Measurements from ENCODE around the gene CCDC89.

The CCDC89 gene

DNA sequence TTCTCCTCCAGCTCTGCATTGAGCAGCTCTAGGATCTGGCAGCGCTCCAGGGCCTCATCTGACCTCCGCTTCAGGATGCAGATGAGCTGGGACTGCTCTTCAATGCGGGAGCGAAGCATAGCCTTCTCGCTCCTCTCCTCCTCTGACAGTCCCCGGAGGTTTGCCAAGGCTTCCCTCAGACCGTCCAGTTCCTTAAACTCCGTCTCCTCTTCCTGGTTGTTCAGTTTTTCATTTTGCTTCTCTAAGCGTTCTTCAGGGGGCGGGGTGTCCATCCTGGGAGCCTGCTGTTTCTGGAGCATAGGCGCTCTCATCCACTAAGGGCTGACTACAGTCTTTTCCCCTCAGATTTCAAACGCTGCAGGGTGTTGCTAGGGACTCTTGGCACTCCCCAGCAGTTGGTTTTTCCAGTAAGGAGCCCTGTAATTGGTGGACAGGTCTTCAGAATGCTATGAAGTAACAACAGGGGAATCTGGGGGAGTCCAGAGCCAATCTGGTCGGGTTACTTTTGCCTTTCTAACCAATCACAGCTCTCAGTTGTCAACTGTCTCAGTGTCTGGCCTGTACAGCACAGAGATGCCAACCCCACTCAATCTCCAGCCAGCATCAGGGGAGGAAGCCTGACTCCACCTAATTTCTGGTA is at the start of gene CCDC89:
Gene CCDC89, minus strand, starts transcription at position 376 of the 640 bp plus-strand sequence. Its CDS starts 65 bp downstream, at position 311.
- no peak for DNase-seq (ENCODE audit: low spot score)

DNA sequence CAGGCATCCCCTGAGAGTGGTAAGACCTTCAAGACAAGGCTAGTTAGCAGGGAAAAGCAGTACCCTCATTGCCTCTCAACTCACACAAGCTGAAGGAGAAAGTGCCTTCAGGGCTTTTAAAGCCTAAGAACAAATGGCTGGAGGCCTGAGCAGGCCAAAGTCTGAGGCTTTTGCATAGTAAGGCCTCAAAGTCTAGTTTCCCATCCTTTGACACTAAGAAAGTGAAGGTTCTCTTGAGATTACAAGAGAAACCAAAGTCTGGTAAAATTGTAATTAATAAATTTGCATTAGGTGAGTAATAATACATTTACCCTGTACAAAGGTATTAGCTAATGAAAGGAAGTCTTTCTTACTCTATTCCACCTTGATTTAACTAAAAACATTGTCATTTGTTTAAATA is 47.0 kb upstream of the CCDC89 start:
- DNase-seq (ENCODE audit: low spot score), result no peak

- no peak for DNase-seq (ENCODE audit: low spot score)
Observed at GRCh38 chr11:85726381-85726780, 40.4 kb upstream of the CCDC89 start.

DNA sequence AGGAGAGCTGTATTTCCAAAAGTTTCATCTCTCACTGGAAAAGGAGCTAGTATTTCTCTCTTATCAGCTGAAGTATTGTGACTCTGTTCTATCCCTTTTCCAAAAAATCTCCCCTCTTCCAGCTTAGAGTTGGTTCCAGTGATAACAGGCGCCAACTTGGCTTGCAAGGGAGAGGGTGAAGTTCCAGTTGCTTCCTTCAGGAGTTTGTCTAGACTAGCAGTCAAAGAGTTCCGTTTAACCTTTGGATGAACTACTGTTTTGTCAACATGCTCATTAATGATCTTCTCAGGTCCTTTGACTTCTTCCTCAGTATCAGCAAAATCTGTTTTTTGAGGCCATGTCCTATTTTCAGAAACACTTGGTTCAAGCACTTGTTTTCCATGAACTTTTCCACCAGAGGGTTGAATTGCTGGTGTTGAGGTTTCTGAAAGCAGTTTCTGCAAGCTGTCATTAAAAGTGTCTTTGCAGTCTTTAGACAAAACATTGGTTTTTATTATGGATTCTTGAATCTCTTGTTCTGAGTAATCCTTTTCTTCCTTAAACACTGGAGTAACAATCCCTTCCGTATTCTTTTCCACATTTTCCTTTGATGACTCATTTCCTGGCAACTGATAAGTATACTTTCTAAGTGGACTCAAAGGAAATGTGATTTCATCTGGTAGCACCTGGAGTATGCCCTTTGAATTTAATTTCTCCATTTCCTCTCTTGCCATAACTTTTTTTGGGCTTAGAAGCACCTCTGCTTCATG is 39.7 kb upstream of the CCDC89 start:
- peak; percentile 87 for DNase-seq (ENCODE audit: low spot score)

DNA sequence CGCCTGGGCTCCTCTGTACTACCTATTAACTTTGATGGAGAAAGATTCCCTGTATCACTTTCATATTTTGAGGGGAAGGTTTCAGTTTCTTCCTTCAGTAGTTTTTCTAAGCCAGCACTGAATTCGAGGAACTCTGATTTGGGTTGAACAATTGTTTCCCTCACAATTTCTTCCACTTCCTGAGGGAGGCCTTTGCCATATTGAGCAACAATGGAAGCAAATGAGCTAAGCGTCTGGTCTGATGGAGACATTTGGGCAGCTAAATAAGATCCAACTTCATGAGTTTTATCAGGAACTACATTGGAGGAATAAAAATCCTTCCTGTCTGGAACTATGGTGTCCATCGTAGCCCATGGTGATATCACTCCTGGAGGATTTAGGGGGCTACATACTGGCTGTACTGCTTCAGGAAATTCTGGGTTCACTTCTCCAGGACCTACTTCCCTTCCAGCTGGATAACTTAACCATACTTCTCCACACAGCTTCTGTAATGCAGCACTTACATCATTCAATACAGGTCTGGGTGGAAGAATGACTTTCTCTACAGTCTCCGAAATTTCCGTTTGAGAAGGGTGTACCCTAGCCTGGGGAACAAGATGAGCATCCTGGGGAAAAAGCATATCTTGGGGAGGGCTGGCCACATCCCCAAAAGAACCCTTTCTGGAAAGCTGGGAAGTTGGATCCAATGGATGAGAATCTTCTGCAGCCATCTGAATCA is 38.9 kb upstream of the CCDC89 start:
- no peak for DNase-seq (ENCODE audit: low spot score)

GRCh38 chr11:85723088-85723487 is 37.1 kb upstream of the CCDC89 start:
- DNase-seq (ENCODE audit: low spot score), result no peak

- DNase-seq (ENCODE audit: low spot score), result no peak
Observed at GRCh38 chr11:85721191-85721590, 35.2 kb upstream of the CCDC89 start.

- peak; percentile 86 for DNase-seq (ENCODE audit: low spot score)
Observed at GRCh38 chr11:85718991-85719807, 33.2 kb upstream of the CCDC89 start.

DNA sequence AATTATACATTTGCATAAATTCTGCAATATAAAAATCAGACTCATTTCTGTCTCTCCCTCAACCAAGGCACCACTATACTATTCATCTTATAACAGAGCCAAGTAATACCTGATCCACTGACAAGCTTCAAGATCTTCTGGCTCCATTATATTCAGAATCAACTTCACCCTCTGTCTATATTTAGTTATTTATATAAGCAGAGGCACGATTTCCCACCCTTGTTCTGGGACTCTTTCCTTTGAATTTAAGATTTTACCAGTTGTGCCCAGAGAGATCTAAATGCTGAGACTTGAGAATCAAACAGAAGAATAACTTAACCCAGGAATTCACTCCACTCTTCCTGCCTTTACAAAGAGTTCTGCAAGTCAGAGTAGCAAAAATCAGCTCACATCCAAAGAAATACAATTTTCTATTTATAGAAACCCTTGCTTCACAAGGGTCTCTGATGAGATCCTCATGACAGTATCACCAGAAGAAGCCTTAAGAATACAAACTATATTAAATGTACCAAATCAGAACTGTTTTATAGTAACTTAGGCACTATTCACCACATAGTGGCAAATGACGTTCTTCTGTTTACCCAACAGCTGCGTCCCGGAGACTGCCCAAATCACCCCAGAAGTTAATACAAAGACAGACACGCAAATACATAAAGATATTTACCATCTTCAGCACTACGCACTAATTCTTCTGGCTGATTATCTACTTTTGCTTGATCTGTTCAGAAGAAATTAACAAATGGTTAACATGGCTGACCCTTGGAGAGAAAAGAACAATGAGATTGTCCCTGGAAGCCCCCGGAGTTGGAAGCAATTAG is 32.3 kb upstream of the CCDC89 start:
- DNase-seq (ENCODE audit: low spot score), result no peak

- DNase-seq (ENCODE audit: low spot score), result no peak
Observed at GRCh38 chr11:85717429-85717828, 31.4 kb upstream of the CCDC89 start.

DNA sequence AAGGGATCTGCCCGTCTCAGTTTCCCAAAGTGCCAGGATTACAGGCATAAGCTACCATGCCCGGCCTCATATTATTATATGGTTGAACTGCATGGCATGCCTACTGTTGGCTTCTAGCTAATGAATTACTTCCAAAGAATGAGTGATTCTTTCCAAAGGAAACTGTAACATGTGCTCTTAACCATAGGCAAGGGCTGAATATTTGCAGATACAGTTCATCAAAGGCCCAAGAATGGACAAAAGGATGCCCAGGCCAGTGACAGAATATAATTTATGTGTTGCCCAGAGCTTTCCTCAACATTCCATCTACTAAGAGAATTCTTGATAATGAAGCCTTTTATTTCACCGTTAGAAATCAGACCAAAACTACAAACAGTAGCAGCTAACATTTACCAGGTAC is 27.0 kb upstream of the CCDC89 start:
- no peak for DNase-seq (ENCODE audit: low spot score)

DNA sequence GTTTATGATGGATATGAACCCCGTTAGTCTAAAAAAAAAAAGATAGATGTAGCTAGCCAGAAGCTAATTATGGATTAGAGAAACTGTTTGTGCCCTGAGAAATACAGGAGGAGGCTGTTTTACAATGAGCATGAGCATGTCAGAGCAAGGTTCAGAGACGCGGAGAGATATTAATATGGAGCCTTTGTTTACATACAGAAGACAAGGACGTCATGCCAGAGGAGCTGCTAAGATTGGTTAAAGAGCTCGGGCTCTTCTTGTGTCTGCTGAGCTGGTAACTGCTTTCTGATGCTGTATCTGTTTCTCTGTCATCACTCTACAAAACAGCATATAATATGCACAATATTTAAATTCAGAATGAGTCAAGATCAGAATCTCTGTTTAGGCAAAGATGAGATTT is 24.9 kb upstream of the CCDC89 start:
- no peak for DNase-seq (ENCODE audit: low spot score)

GRCh38 chr11:85709941-85710702 is 24.1 kb upstream of the CCDC89 start:
- DNase-seq (ENCODE audit: low spot score), result no peak

DNA sequence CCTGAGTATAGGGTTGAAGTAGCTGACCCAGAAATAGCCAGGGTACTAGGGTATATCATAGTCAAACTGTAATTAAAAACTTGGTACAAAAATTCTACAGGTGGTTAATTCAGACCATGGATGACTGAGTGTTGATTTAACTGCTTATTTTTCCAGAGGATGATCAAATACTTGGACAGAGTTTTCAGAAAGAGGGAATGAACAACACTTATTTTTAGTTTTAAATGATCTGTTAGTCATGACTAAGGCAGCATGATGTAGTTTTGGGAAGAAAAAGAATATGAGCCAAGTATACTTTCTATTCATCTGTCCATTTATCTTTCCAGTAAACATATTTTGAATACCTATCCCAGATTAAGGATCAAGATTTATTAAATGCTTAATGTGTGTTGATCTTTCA is 19.8 kb upstream of the CCDC89 start:
- DNase-seq (ENCODE audit: low spot score), result no peak

DNA sequence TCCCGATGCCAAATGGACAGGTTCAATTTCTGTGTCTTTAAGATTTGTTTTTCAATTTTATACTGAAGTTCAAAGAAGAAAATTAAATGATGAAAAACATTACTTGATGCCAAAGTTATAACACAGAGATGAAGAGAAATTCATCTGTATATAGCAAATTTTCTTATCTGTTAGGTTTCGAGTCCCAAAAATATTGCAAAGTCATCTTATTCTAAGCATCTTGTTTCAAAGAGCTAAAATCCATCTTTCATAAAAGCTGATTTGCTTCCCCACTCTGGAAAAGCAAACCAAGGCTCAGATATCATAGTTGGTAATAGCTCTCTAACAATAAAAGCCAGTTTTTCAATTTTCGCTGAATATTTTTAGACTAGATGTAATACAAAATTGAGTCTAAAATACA is 19.0 kb upstream of the CCDC89 start:
- no peak for DNase-seq (ENCODE audit: low spot score)

DNA sequence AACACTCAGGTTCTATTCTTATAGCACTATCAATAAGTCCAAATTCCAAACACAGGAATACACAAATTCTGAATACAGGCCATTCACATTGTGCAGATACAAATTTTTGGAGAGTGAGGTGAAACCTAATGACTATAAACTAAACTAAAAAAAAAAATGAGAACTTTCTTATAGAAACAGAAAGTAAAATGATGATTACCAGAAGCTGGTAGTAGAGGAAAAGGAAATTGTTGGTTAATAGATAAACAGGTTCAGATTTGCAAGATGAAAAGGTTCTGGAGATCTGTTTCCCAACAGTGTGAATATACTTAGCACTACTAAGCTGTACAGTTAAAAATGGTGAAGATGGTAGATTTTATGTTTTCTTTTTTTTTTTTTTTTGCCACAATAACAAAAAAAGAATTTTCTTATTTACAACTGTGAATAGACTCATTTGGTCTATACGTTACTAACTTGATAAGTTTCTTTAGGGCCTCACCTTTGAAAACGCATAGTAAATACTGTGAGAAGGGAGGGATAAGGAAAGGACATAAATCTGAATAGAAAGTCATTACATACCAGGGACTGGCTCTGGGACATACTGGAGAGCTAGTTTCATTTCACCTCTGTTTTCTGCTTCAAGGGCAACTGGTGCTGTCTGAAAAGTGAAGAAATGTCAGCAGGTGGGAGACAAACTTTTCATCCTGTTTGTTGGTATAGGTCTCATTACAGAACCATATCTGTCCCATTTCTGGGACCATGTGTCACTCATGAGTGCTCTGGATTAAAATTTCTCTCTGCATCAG is 14.2 kb upstream of the CCDC89 start:
- no peak for DNase-seq (ENCODE audit: low spot score)

DNA sequence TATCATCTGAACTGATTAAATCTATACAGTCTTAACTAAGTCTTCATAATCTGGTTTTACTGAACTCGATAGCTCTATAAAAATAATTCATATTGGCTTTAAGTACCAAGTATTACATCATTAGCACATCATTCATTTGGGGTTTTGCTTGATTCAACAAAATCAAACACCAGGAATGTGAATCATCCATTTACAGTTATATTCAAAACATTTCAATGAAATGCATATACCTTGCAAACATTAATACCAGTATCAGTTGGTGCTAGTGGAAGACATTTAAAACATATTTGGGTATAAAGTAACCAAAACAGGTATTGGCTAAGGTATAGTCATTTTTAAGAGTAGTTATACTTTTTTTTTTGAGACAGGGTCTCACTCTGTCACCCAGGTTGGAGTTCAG is 12.2 kb upstream of the CCDC89 start:
- no peak for DNase-seq (ENCODE audit: low spot score)

- no peak for DNase-seq (ENCODE audit: low spot score)
Observed at GRCh38 chr11:85697747-85698146, 11.8 kb upstream of the CCDC89 start.

DNA sequence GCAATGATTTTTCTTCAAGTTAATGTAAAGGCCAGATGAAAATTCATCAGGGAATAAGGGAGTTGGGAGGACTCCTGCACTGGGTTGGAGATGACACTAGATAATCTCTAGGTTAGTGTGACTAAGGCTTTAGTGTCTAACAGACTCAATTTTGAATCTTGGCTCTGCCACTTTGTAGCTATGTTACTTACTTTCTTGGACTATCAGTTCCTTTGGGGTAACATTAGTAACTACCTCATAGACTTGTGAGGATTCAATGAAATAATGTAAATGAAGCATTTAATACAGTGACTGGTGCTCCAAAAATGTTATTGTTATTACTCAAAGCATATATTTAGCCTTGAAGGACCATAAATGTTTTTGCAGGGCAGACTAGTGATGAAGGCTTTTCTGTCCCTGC is 9.6 kb upstream of the CCDC89 start:
- no peak for DNase-seq (ENCODE audit: low spot score)
